Astrocyte of the spinal cord (primary cell): ENCODE measurements around the gene RPS29.

ENCODE experiments used
- DNase-seq: peaks from one replicate; pipeline ENCODE4 v3.0.0; 2011; ENCODE audit warnings: low read depth, low spot score
- H3K4me3 ChIP-seq: 2 replicates; pipeline ENCODE4 v1.5.1; 2011; ENCODE audit warnings: low read depth, mild to moderate bottlenecking, low read length, moderate library complexity
- in situ Hi-C: cut with HindIII; loops from 2 replicates; pipeline ENCODE4 v1.10.0; 2017; ENCODE audit warnings: low sequenced_read_pairs
- TF ChIP-seq, protein P1 (sequence below): IDR thresholded peaks from 2 replicates; pipeline ENCODE4 v1.5.1; 2012; ENCODE audit warnings: low read depth, mild to moderate bottlenecking, low read length, inconsistent platforms

The RPS29 gene

DNA sequence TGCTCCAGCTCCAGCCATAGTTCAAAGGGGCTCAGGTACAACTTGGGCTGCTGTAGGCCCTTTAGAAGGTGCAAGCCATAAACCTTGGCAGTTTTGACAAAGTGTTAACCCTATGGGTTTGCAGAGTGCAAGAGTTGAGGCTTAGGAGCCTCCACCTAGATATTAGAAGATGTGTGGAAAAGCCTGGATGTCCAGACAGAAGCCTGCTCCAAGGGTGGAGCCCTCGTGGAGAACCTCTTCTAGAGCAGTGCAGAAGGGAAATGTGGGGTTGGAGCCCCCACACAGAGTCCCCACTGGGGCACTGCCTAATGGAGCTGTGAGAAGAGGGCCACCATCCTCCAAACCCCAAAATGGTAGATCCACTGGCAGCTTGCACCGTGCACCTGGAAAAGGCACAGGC lies 45.1 kb downstream of the RPS29 start:
- H3K4me3 ChIP-seq: no peak overlapping the region
- no peak for DNase-seq
- in situ Hi-C loops: no loop called here
- TF ChIP-seq, protein P1, sequence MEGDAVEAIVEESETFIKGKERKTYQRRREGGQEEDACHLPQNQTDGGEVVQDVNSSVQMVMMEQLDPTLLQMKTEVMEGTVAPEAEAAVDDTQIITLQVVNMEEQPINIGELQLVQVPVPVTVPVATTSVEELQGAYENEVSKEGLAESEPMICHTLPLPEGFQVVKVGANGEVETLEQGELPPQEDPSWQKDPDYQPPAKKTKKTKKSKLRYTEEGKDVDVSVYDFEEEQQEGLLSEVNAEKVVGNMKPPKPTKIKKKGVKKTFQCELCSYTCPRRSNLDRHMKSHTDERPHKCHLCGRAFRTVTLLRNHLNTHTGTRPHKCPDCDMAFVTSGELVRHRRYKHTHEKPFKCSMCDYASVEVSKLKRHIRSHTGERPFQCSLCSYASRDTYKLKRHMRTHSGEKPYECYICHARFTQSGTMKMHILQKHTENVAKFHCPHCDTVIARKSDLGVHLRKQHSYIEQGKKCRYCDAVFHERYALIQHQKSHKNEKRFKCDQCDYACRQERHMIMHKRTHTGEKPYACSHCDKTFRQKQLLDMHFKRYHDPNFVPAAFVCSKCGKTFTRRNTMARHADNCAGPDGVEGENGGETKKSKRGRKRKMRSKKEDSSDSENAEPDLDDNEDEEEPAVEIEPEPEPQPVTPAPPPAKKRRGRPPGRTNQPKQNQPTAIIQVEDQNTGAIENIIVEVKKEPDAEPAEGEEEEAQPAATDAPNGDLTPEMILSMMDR: no peak

DNA sequence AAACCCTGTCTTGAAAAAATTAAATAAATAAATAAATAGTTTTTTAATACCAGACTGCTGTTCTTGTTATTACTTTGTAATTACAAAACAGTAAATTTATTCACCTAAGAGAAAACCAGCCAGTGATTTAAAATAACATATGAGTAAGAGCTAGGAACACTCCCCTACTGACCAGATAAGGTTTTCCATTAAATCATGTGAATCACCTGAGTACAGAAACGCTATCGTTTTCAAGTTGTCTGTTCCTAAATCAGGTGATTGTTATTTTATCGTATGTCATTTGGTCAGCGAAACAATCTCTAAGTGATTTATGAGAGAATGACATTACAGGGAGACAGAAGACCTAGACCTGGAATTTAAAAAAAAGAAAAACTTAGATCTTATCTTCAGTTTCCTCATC lies 47.3 kb downstream of the RPS29 start:
- H3K4me3 ChIP-seq: no peak overlapping the region
- TF ChIP-seq, protein P1: no peak
- DNase-seq: no peak
- in situ Hi-C loops: no loop called here
